ENCODE data around the gene LAMTOR5.
"Not testable (repeated sequence)": the region's sequence is repeated elsewhere in the genome, so short reads cannot be mapped to it uniquely, and the experiment has no call there.

The LAMTOR5 gene

GRCh38 chr1:110425612-110426152 lies 18.2 kb upstream of the LAMTOR5 start:
- no peak for DNase-seq

DNA sequence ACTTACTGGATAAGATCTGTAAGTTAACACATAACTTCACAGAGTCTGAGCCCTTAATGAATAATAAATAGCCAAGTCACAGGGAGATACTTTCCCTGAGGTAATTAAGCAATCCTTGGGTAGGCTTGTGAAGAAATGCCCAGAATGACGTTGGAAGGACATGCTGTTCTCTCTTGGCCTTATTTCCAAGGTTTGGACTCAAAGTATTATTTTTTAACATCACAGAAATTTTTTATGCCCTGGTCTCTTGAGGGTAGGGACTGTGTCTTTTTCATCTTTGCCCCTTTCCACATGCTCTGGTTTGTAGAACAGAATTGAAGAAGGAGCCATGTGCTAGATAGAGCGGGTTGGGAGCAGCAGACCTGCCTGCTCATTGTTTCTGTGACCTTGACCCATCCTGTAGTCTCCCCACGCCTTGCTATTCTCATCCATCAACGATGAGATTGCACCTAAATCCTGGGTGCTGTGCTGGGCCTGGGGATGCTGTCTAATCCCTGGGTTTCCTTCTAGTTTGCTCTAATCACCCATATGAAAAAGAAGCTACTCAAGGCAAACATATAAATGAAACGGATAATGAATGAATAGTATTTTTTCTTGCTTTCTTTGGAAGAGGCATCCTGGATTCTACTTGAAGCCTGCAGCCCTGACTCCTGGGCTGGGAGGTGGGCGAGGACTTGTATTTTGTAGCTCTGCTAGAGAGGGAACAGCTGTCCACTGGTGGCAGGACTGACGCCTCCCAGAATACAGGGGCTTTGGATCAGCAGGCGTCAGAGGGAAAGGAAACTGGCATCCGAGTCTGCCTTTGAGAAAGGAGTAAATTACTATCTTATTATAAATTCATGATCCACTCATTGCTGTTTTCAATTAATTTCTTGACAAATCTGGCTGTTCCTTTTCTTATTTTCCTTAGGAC lies 17.5 kb upstream of the LAMTOR5 start:
- DNase-seq, result no peak

GRCh38 chr1:110420874-110421793 lies 13.6 kb upstream of the LAMTOR5 start:
- DNase-seq, result no peak

- DNase-seq, result no peak
Observed at GRCh38 chr1:110420023-110420662, 12.6 kb upstream of the LAMTOR5 start.

GRCh38 chr1:110418729-110419128 lies 11.2 kb upstream of the LAMTOR5 start:
- no peak for DNase-seq

DNA sequence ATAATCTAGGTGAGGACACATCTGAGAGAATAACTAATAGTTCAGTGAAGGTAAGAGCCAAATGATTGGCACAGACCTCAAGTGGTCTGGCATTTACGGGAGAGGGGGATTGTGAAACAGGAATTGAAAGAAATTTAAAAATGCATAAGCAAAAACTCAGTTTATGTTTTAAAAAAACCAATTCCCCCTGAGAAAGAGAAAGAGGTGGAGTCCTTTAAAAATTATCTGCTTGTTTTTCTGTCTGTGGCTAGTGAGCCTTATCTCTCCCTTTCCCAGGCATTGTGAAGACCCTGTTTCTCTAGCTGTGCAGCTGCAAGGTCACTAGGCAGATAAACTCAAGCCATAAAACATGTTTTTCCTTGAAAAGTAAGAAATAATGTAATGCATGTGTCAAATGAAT lies 5.6 kb upstream of the LAMTOR5 start:
- DNase-seq, result not testable (repeated sequence)

DNA sequence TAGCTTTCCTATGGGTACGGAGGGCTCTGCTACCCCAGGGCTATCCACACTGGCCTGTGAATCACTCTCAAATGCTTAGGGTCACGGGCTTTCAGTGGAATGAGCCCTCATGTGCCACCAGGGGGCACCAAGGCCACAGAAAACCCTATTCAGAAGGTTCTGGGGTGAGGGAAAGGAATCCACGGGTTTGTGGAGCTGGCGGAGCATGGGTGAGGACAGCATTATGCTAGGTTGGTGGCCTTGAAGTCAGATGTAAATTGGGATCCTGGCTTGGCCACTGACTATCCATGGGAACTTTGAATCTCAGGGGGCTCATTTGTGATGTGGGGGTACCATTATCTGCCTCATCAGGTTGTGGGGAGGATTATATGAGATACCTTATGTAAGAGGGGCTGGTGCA lies 5.1 kb upstream of the LAMTOR5 start:
- peak; percentile 72 for DNase-seq

- DNase-seq, result no peak
Observed at GRCh38 chr1:110411173-110411735, 3.8 kb upstream of the LAMTOR5 start.

DNA sequence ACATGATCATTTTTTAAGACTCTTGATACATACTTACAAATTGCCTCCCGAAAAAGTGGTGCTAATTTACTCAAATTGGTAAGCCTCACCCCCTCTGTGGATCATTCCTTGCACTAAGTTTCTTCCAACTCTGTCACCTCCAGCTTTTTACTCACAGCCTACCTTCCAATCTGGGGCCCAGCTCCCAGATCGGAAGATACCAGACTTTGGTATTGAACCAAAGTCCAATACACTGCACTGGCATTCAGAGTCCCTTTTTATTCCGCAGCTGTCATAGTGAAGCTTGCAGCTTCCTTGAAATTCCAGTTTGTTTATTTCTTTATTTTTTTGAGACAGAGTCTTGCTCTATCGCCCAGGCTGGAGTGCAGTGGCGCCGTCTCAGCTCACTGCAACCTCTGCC lies 1.8 kb upstream of the LAMTOR5 start:
- DNase-seq, result no peak

DNA sequence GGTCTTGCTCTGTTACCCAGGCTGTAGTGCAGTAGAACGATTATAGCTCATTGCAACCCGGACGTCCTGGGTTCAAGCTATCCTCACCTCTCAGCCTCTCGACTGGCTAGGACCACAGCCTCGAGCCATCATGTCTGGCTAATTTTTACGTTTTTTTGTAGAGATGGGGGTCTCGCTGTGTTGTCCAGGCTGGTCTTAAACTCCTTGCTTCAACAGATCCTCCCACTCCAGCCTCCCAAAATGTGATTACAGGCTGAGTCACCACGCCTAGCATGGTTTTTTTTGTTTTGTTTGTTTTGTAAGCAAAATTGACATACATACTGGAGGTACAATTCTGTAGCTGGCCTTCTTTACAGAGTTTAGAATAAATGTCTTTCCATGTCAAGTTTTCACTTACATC lies 994 bp upstream of the LAMTOR5 start:
- no peak for DNase-seq

GRCh38 chr1:110406407-110406806 lies 1.1 kb downstream of the LAMTOR5 start:
- DNase-seq, result not testable (repeated sequence)

- no peak for DNase-seq
Observed at GRCh38 chr1:110404401-110404800, 3.1 kb downstream of the LAMTOR5 start.

DNA sequence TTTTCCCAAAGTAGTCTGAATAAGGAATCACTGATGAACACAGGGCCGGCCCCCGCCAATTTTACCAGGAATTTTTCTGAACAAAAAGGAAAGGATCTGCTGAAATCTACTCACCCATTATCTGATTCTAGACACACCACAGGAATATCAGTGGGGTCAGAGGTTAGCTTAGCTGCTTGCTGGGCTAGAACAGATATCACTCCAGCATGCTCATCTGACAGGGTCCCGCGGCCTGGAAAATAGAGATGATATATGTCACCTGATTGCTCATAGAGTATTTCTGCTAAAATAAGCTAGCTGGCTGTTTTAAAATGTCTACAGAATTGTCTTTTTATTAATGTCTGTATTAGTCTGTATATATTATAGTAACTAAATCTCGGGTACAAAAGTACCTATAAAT lies 3.7 kb downstream of the LAMTOR5 start:
- DNase-seq, result no peak

DNA sequence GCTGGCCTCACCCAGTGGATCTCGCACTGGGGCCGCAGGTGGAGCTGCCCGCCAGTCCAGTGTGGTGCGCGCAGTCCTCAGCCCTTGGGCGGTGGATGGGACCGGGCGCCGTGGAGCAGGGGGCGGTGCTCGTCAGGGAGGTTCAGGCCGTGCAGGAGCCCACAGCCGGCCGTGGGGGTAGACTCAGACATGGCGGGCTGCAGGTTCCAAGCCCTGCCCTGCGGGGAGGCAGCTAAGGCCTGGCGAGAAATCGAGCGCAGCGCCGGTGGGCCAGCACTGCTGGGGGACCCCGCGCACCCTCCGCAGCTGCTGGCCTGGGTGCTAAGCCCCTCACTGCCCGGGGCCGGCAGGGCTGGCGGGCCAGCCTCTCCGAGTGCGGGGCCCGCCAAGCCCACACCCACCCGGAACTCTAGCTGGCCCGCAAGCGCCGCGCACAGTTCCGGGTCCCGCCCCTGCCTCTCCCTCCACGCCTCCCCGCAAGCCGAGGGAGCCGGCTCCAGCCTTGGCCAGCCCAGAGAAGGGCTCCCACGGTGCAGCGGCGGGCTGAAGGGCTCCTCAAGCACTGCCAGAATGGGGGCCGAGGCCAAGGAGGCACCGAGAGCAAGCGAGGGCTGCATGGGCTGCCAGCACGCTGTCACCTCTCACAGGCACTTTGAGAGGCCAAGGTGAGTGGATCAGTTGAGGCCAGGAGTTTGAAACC lies 11.1 kb downstream of the LAMTOR5 start:
- not testable (repeated sequence) for DNase-seq

- no peak for DNase-seq
Observed at GRCh38 chr1:110394493-110394820, 13.0 kb downstream of the LAMTOR5 start.

GRCh38 chr1:110393691-110394492 lies 13.6 kb downstream of the LAMTOR5 start:
- no peak for DNase-seq

DNA sequence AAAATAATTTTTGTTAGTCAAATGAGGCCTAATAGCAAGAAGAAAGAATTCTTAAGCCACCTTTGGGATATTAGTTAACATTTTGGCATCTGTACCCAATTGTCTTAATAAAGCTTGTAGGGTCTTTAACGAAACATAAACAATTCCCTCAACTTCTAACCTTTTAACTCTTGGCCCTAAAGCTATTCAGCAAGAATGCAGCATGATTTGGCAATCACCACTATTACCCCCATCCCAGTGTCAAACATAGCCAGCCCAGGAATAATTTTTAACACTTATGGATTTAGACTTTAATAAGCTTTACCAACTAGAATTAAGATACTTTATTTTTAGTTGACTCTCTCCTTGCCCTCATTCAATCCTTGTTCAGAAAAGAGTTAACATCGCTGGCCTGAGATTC lies 14.2 kb downstream of the LAMTOR5 start:
- DNase-seq, result no peak

DNA sequence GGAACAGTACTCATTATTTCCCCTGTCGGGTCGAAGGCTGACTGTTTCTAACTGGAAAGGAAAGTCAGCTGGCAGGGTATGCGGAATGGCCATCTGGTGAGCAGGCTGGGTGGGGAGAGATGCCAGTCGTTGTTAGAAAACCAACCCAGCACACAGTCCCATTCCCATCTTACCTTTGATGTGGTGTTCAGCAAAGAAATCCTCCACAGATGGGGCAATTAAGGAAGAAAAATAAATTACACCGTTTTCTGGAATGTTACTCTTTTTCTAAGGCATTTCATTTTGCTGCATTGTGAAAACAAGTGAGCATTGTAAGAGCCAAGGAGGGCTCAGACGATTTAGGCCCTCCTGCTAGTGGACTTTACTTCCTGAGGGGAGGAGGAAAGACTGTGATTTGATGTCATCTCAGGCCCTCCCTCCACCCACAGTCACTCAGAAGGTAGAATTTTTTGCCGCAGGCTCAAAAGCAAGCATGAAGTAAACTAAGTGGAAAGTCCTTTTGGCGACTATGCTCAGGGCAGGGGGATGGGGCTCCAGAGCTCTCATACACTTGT lies 16.7 kb downstream of the LAMTOR5 start, which contains the start of gene SLC16A4:
SLC16A4 (minus strand) TSS at position 335 of the 554 bp plus-strand sequence. CDS start 1,703 bp downstream, outside the sequence.
- DNase-seq, result no peak

DNA sequence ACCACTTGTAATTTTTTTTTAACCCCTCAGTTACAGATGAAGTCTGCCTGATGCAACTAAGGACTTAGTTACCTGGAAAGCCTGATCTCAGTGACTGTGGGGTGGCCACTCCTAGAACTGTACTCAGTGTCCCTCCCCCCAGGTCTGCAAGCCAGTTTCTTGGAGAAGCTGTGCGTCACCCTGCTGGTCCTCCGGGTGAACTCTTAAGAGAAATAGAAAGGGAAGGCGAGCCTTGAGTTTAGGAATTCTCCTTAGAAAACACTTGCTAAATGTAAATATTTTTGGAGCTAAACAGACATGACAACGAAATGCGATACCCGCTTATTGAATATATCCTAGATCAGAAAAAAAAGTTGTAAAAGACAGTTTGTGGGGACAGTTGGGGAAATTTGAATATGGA lies 17.4 kb downstream of the LAMTOR5 start:
- DNase-seq, result no peak

GRCh38 chr1:110387048-110387754 lies 20.3 kb downstream of the LAMTOR5 start:
- no peak for DNase-seq

All from CD4-positive, alpha-beta T cell treated with Interleukin-6 for 4 hours (primary cell).